ENCODE measurements around the gene ASB15. TPM values are rescaled to one million over a fixed set of nuclear protein-coding genes. Genes with fewer than 3 reads are reported as not detected.
A peak's percentile ranks its signal among the peaks of the same experiment; 100 is the strongest.

Gene ASB15
- total and polyA plus RNA-seq, 12 donors, result 0.99 to 80.6 (median 53.4) TPM

DNA sequence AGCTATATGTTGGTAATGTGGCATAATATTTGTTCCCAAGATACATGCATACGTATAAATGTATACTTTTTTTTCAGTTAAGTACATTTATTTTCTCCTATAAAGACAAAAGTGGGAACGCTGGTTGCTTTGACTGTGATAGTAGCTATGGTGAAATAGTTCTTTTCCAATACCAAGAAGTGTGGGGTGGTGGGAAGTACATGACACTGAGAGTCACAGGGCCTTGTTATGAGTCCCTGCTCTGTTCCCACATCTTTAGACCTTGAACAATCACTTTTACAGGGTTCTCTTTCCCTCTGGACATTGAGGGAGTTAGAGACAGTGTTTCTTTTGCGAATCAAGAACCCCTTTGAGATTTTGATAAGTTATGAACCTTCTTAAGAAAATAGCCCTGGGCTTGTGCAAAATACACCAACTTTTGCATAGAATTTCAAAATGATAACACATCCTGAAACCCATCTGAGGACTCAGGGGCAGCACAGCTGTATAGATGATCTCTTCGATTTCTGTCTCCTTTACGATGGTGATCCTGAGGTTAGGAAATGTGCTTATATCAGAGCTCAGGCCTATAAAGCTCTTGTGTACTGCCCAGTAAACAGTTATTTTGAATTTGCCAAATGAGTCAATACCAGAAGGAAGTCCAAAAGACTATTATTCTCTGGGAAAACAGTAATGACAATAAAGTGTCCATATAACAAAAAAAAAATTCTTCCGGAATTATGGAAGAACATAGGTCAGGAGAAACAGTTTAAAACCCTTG, 55.1 kb downstream of the ASB15 start:
- intact Hi-C loops (cut with DNase I), result loop anchor here in 1 of 10 donors (10.0 kb wide), 1 partner anchor 862 kb away; no protein-coding TSS in a partner anchor
- H3K9me3 ChIP-seq, result no peaks in the 10 kb centered on the region
- H3K27me3 ChIP-seq, result no peaks in the 10 kb centered on the region
- peaks cover 0 to 15% (median 0%) of the 10 kb centered on the region in 9 donors for H3K36me3 ChIP-seq
- TF ChIP-seq CTCF (IDR thresholded peaks at IDR 0.05), result no peak
- peak overlapping the region; percentile 34 to 72 (median 58) for H3K4me3 ChIP-seq
- WGBS, 2 donors, result 41 to 52% methylated on average over 6 of the region's 6 CpGs
- H3K27ac ChIP-seq, result peak overlapping the region; percentile 59 to 96 (median 90)
- DNase-seq (no peak), ATAC-seq (peak in 1 of 8 donors; percentile 31)
- peaks cover 0 to 23% (median 6%) of the 10 kb centered on the region in 9 donors for H3K4me1 ChIP-seq

- peak overlapping the region; percentile 34 to 72 (median 58) for H3K4me3 ChIP-seq
- H3K4me1 ChIP-seq, result peaks cover 0 to 21% (median 6%) of the 10 kb centered on the region in 9 donors
Observed at GRCh38 chr7:123657304-123657685, 55.7 kb downstream of the ASB15 start.

GRCh38 chr7:123658023-123658422, 56.4 kb downstream of the ASB15 start:
- no peak for TF ChIP-seq CTCF (IDR thresholded peaks at IDR 0.05)
- peak overlapping the region; percentile 59 to 96 (median 90) for H3K27ac ChIP-seq
- peak overlapping the region; percentile 34 to 67 (median 52) for H3K4me3 ChIP-seq
- 40 to 61% methylated on average over 6 of the region's 6 CpGs for WGBS, 2 donors
- ATAC-seq (peak in 5 of 8 donors; percentile 0 to 22 (median 8)), DNase-seq (no peak)
- peaks cover 0 to 17% (median 0%) of the 10 kb centered on the region in 9 donors for H3K36me3 ChIP-seq
- no peaks in the 10 kb centered on the region for H3K9me3 ChIP-seq
- intact Hi-C loops (cut with DNase I), result loop anchor here in 1 of 10 donors (10.0 kb wide), 1 partner anchor 863 kb away; no protein-coding TSS in a partner anchor
- H3K27me3 ChIP-seq, result no peaks in the 10 kb centered on the region
- peaks cover 0 to 14% (median under 1%) of the 10 kb centered on the region in 9 donors for H3K4me1 ChIP-seq

More at GRCh38 chr7:123657304-123657685, 55.7 kb downstream of the ASB15 start:
- intact Hi-C loops (cut with DNase I), result loop anchor here in 1 of 10 donors (10.0 kb wide), 1 partner anchor 862 kb away; no protein-coding TSS in a partner anchor
- TF ChIP-seq CTCF (IDR thresholded peaks at IDR 0.05), result no peak
- 18 to 33% methylated on average over 1 of the region's 1 CpG for WGBS, 2 donors
- H3K27me3 ChIP-seq, result no peaks in the 10 kb centered on the region
- ATAC-seq, result peak in 7 of 8 donors; percentile 29 to 61 (median 52)
- H3K27ac ChIP-seq, result peak overlapping the region; percentile 59 to 96 (median 90)
- H3K36me3 ChIP-seq, result peaks cover 0 to 15% (median 0%) of the 10 kb centered on the region in 9 donors
- peak in 1 of 2 donors; percentile 33 for DNase-seq
- no peaks in the 10 kb centered on the region for H3K9me3 ChIP-seq

DNA sequence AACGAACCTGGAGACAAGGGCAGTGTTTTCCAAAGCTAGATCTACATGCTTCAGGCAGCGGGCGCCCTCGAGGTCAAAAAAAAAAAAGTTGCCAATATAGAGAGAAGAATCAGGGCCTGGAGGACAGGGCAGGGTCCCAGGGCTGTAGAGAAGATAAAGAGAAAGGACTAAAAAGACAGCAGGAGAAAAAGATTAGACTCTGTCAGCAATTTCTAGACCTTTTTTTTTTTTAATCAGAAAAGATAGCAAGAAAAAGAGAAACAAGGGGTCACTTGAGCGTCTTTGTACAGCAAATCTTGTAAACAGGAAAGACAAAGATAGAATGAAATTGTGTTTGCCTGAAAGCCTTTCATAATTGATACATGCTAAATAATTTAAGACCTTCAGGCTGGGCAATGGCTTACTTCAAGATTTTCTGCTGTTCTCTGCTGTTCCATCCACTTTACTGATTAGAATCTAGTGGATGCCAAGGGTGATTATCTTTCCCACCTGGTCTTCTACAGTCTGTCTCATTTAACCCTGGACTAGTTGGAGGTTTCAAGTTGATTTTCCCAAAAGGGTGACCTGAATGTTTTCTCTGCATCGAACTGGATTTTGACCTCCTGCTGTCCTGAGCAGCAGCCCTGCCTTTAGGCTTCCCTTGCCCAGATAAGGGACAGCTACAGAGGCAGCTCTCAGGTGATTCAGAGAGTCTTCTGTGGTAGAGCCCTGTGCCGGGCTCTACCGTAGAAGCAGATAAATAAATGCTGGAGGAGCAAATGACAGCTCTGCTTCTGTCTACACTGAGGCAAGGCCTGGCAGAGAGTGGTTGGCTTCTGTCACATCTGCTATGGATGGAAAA, 59.1 kb downstream of the ASB15 start:
- Histone ChIP-seq H3K4me1 (peaks cover 0 to 17% (median 3%) of the 10 kb centered on the region in 9 donors), H3K27ac (peak overlapping the region in 8 of 10 donors; percentile 52 to 96 (median 92)), H3K36me3 (peaks cover 0 to 40% (median 0%) of the 10 kb centered on the region in 9 donors), H3K9me3 (no peaks in the 10 kb centered on the region), H3K27me3 (no peaks in the 10 kb centered on the region), H3K4me3 (peak overlapping the region; percentile 9 to 67 (median 52))
- DNase-seq (no peak), ATAC-seq (peak in 1 of 8 donors; percentile 5)
- 32 to 46% methylated on average over 8 of the region's 8 CpGs for WGBS, 2 donors
- intact Hi-C loops (cut with DNase I), result no loop called here
- TF ChIP-seq CTCF (IDR thresholded peaks at IDR 0.05), result no peak
